Subcutaneous adipose tissue (tissue), 4 donors: ENCODE results near the gene TMEM163. TPM values are rescaled to one million over a fixed set of nuclear protein-coding genes. Genes with fewer than 3 reads are reported as not detected.

Experiments
- CTCF ChIP-seq: fragments of 450-650 bp; IDR thresholded peaks from one replicate; pipeline ENCODE4 v1.5.1; 2016; ENCODE audit warnings: low read depth, mild to moderate bottlenecking, control low read depth, antibody characterized with exemption, moderate library complexity
- total RNA-seq, 4 donors: library from RNA; depleted of rRNA; stranded (reverse); fragments of >200 nt; gene quantifications; one replicate each; pipeline ENCODE4 v1.1.0, GENCODE V29; 2016

The TMEM163 gene
- total RNA-seq, 4 donors from 2014 or later, result 0.16 to 3.2 TPM; not detected in 2

DNA sequence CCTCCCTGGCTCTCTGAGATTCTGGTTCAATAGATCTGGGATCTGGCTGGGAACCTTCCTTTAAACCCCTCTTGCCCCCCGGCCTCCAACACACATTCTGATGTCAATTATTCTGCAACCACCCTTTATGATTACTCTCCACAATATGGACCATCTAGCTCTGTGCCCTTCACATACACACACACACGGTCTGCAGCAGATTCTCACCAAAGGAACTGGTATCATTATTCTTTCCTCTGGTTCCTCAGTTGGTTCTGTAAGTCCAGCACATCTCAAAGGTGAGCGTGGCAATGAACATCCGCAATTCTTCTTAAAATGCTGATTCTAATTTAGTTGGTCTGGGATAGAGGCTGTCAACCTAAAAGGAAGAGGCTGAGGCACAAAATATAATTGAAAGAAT lies 2.8 kb upstream of the TMEM163 start:
- no peak for TF ChIP-seq CTCF

- TF ChIP-seq CTCF, result no peak
Observed at GRCh38 chr2:134718023-134718816, 580 bp downstream of the TMEM163 start.

DNA sequence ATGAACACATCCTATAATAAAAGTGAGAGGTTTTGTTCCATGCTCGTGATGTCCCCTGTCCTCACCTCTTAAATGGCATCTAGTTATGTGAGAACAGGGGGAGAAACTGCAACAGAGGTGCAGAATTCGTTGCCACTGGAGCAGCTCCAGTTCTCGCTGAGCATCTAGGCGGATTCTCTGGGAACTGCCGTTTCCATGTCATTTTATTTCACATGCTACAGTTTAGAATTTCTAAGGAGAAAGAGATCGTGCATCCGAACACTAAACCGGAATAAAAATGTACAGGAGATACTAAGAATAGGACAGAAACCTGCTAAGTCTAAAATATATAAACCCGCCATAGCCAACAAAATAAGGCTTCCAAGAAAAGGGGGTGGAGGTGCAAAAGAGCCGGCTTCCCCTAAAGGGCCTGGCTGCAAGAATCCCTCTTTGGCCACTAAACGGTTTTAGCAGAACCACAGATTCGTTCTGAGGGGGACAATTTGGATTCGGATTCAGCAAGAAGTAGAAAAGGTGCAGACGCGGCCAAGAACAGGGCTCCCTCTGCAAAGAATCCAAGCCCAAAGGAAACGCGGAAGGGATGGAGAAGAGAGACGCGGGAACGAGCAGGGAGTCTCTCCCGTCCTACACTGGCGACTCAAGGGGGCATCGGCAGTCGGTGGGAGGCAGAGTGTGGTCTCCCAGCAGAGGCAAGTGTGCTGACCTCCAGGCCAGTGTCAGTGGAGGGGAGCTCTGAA lies 1.3 kb downstream of the TMEM163 start:
- no peak for TF ChIP-seq CTCF

DNA sequence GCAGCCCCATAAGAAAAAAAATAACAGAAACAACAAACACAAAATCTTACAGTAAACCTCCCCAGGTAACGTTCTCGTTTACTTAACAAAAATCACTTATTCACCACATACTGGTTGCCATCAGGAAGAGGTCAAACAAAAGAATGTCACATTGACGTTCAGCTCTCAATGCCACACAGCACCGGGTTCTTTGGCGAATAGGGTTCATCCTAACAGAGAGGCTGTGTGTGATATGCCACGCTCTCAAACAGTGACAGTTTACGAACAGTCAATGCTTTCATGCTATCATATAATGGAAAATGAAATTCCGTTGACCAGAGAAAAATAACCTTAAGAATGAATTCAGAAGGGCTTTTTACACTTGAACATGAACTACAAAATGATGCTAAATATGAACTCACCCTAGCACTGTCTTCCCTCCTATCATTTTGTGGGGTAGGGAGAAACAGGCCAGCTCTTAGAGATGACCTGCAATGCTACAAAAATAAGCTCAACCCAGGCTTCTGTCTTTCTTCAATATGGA lies 2.0 kb downstream of the TMEM163 start:
- TF ChIP-seq CTCF, result no peak

DNA sequence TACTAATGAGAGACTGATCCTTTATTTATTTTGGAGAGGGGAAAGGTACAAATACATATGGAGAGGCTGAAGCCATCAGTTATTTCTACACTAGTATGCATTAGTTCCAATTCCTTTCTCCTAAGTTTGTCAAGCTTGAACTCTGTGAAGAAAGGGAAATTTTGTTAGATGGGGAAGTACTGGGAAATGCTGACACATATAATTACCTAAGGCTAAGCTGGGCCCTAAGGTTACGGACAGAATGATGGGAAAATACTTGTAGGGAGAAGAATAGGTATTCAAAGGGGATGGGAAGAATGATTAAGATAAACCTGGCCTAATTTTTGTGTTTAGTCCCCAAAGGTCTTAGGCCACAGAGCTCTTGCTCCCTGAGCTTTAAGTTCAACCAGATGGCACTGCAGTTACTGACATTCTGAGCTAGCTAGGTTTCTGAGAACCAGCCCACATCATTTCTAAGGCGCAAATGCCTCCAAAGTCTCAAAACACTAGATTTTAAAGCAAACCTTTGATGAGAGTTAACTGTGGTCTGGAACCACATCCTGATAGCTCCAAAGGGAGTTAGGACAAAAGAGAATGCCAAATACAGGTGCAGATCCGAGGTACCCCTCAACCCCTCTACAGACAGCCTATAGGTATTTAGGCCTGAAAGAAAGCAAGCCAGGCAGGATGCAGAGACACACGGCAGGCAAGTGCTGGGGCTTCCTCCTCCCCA lies 2.7 kb downstream of the TMEM163 start:
- TF ChIP-seq CTCF, result no peak

- TF ChIP-seq CTCF, result no peak
Observed at GRCh38 chr2:134714228-134714627, 4.6 kb downstream of the TMEM163 start.

- no peak for TF ChIP-seq CTCF
Observed at GRCh38 chr2:134713606-134714005, 5.2 kb downstream of the TMEM163 start.
